ENCODE results near the gene TAS1R1. TPM values are rescaled to one million over a fixed set of nuclear protein-coding genes. Genes with fewer than 3 reads are reported as not detected.

Gene TAS1R1
- total RNA-seq, 2 donors from 2014 or later: not detected

- Histone ChIP-seq H3K4me1 (no peaks in the 10 kb centered on the region), H3K27me3 (no peaks in the 10 kb centered on the region), H3K36me3 (peaks cover 18% of the 10 kb centered on the region), H3K27ac (no peak overlapping the region), H3K9me3 (no peaks in the 10 kb centered on the region), H3K4me3 (no peak overlapping the region), H3K9ac (ENCODE audit: low read depth in 2 of 2, low read length in 2 of 2) (no peak overlapping the region)
- TF ChIP-seq, protein P1, sequence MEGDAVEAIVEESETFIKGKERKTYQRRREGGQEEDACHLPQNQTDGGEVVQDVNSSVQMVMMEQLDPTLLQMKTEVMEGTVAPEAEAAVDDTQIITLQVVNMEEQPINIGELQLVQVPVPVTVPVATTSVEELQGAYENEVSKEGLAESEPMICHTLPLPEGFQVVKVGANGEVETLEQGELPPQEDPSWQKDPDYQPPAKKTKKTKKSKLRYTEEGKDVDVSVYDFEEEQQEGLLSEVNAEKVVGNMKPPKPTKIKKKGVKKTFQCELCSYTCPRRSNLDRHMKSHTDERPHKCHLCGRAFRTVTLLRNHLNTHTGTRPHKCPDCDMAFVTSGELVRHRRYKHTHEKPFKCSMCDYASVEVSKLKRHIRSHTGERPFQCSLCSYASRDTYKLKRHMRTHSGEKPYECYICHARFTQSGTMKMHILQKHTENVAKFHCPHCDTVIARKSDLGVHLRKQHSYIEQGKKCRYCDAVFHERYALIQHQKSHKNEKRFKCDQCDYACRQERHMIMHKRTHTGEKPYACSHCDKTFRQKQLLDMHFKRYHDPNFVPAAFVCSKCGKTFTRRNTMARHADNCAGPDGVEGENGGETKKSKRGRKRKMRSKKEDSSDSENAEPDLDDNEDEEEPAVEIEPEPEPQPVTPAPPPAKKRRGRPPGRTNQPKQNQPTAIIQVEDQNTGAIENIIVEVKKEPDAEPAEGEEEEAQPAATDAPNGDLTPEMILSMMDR (IDR thresholded peaks at IDR 0.05): no peak
- intact Hi-C loops (cut with DNase I): no loop called here
- no peak for DNase-seq
Observed at GRCh38 chr1:6534248-6534822, 20.8 kb upstream of the TAS1R1 start.

DNA sequence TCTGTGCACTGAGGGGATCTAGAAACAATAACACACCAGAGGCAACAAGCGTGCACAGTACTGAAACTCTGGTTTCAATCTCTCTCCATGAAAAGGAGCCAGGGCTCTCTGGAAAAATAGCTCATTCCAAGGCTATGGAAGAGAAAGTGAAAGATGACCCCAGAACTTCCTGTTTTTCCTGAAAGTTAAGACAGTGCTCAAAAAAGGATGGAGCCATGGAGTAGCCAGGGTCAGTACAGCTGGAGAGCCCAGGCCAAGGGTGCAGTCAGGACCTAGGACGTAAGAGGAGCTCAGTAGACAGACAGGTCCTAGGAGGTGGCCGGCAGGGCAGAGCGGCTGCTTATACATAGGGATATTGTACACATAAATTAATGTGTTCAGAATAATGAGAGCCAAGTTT, 19.9 kb upstream of the TAS1R1 start:
- Histone ChIP-seq H3K4me3 (no peak overlapping the region), H3K27me3 (no peaks in the 10 kb centered on the region), H3K27ac (no peak overlapping the region), H3K4me1 (no peaks in the 10 kb centered on the region), H3K9ac (ENCODE audit: low read depth in 2 of 2, low read length in 2 of 2) (no peak overlapping the region), H3K9me3 (no peaks in the 10 kb centered on the region), H3K36me3 (peaks cover 18% of the 10 kb centered on the region)
- intact Hi-C loops (cut with DNase I): no loop called here
- TF ChIP-seq, protein P1 (IDR thresholded peaks at IDR 0.05): no peak
- DNase-seq: no peak

DNA sequence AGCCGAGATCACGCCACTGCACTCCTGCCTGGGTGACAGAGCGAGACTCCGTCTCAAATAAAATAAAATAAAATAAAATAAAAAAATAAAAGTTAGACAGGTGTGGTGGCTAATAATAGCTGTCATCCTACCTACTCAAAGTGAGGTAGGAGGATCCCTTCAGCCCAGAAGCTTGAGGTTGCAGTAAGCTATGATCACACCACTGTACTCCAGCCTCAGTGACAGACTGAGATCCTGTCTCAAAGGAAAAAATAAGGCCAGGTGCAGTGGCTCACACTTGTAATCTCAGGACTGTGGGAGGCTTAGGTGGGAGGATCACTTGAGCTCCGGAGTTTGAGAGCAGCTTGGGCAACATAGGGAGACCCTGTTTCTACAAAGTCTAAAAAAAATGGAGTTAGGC, 18.8 kb upstream of the TAS1R1 start:
- TF ChIP-seq, protein P1 (IDR thresholded peaks at IDR 0.05): no peak
- H3K9ac ChIP-seq (ENCODE audit: low read depth in 2 of 2, low read length in 2 of 2): no peak overlapping the region
- H3K4me1 ChIP-seq: no peaks in the 10 kb centered on the region
- intact Hi-C loops (cut with DNase I): no loop called here
- H3K36me3 ChIP-seq: peaks cover 18% of the 10 kb centered on the region
- no peaks in the 10 kb centered on the region for H3K27me3 ChIP-seq
- H3K9me3 ChIP-seq: no peaks in the 10 kb centered on the region
- no peak for DNase-seq
- no peak overlapping the region for H3K4me3 ChIP-seq
- H3K27ac ChIP-seq: no peak overlapping the region

DNA sequence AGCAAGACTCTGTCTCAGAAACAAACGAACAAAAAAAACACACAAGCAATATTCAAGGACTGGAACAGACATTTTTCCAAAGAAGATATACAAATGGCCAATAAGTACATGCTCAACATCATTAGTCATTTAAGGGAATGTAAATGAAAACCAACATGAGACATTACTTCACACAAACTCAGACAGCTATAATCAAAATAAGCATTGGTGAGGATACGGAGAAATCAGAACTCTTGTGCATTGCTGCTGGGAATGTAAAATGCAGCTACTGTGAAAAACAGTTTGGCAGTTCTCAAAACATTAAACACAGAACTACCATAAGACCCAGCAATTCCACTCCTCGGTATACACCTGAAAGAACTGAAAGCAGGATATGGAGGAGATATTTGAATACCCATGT, 16.2 kb upstream of the TAS1R1 start:
- H3K27ac ChIP-seq: no peak overlapping the region
- intact Hi-C loops (cut with DNase I): no loop called here
- H3K9ac ChIP-seq (ENCODE audit: low read depth in 2 of 2, low read length in 2 of 2): no peak overlapping the region
- no peak for DNase-seq
- no peaks in the 10 kb centered on the region for H3K27me3 ChIP-seq
- TF ChIP-seq, protein P1 (IDR thresholded peaks at IDR 0.05): no peak
- no peaks in the 10 kb centered on the region for H3K36me3 ChIP-seq
- H3K4me3 ChIP-seq: no peak overlapping the region
- H3K4me1 ChIP-seq: no peaks in the 10 kb centered on the region
- no peaks in the 10 kb centered on the region for H3K9me3 ChIP-seq

DNA sequence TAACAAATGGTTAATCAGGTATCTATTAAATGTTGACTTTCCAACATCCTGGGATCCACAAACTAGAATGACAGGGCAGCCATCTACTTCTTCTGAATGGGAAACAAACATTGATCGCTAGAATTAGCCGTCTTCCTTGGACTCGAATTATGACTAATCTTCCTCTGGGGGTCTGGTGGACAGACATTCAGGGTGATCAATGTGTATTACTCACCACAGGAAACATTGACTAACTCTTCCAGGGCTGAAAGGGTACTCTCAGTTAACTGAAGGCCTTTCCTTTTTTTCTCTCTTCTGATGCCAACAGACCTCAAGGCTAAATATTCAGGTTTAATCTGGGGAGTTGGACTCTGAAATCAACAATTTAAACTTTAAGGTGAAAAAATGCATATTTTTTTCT, 10.3 kb upstream of the TAS1R1 start:
- H3K27ac ChIP-seq: no peak overlapping the region
- intact Hi-C loops (cut with DNase I): no loop called here

More for the DNA sequence above, 10.3 kb upstream of the TAS1R1 start:
- Histone ChIP-seq H3K27me3 (no peaks in the 10 kb centered on the region), H3K36me3 (peaks cover 3% of the 10 kb centered on the region), H3K4me1 (no peaks in the 10 kb centered on the region), H3K9ac (ENCODE audit: low read depth in 2 of 2, low read length in 2 of 2) (no peak overlapping the region), H3K9me3 (no peaks in the 10 kb centered on the region), H3K4me3 (no peak overlapping the region)
- TF ChIP-seq, protein P1 (IDR thresholded peaks at IDR 0.05): no peak
- DNase-seq: no peak

Measured in colonic mucosa (tissue), 4 donors.